Loucy (cell line): ENCODE results near the gene SEMA5A.

Source experiments
- H2AFZ ChIP-seq: fragments of 200-600 bp; sonication (generic); 2 replicates; pipeline ENCODE4 v1.6.0; 2016; ENCODE audit warnings: antibody characterized with exemption, mild to moderate bottlenecking, low read length, moderate library complexity
- H3F3A ChIP-seq: fragments of 200-600 bp; 2 replicates; pipeline ENCODE4 v1.6.0; 2016; ENCODE audit warnings: antibody characterized with exemption, low read depth, mild to moderate bottlenecking
- H3K27me3 ChIP-seq: fragments of 200-600 bp; sonication (generic); 2 replicates; pipeline ENCODE4 v1.6.1; 2014; ENCODE audit warnings: low read length, mild to moderate bottlenecking; ENCODE audit not compliant: insufficient read depth, poor library complexity, severe bottlenecking
- H3K36me3 ChIP-seq: fragments of 200-600 bp; sonication (generic); 2 replicates; pipeline ENCODE4 v1.6.1; 2016; ENCODE audit warnings: low read length; ENCODE audit not compliant: insufficient read depth
- H3K4me1 ChIP-seq: fragments of 200-600 bp; sonication (generic); 2 replicates; pipeline ENCODE4 v1.5.1; 2014; ENCODE audit warnings: low read length, mild to moderate bottlenecking; ENCODE audit not compliant: insufficient read depth, poor library complexity, severe bottlenecking
- H3K4me2 ChIP-seq: fragments of 200-600 bp; sonication (generic); 2 replicates; pipeline ENCODE4 v1.6.0; 2014; ENCODE audit warnings: antibody characterized with exemption, low read length, low read depth, mild to moderate bottlenecking; ENCODE audit not compliant: poor library complexity, severe bottlenecking
- H3K4me3 ChIP-seq: fragments of 200-600 bp; sonication (generic); 2 replicates; pipeline ENCODE4 v1.5.1; 2014; ENCODE audit warnings: low read length, mild to moderate bottlenecking, mixed read lengths; ENCODE audit not compliant: poor library complexity, severe bottlenecking
- H3K79me2 ChIP-seq: fragments of 200-600 bp; sonication (generic); 2 replicates; pipeline ENCODE4 v1.6.1; 2014; ENCODE audit warnings: low read length; ENCODE audit not compliant: insufficient read depth
- H3K9ac ChIP-seq: fragments of 200-600 bp; sonication (generic); 2 replicates; pipeline ENCODE4 v1.6.0; 2014; ENCODE audit warnings: mild to moderate bottlenecking, low read depth, low read length, moderate library complexity; ENCODE audit not compliant: poor library complexity, severe bottlenecking
- H3K9me2 ChIP-seq: fragments of 200-600 bp; sonication (generic); replicated peaks from 2 replicates; pipeline ENCODE4 v1.6.1; 2016; ENCODE audit warnings: low read depth, low read length, mixed read lengths
- H3K9me3 ChIP-seq: fragments of 200-600 bp; sonication (generic); 2 replicates; pipeline ENCODE4 v1.6.1; 2014; ENCODE audit warnings: mild to moderate bottlenecking, antibody characterized with exemption, low read length, low read depth; ENCODE audit not compliant: insufficient read depth
- H4K20me1 ChIP-seq: fragments of 200-600 bp; sonication (generic); 2 replicates; pipeline ENCODE4 v1.6.0; 2014; ENCODE audit warnings: antibody characterized with exemption, low read length, mild to moderate bottlenecking; ENCODE audit not compliant: insufficient read depth, poor library complexity, severe bottlenecking
- EZH2phosphoT487 ChIP-seq: fragments of 200-600 bp; IDR thresholded peaks from 2 replicates; pipeline ENCODE4 v1.6.1; 2018; ENCODE audit warnings: antibody characterized with exemption, mild to moderate bottlenecking, moderate library complexity, borderline replicate concordance
- TF ChIP-seq, protein P1 (sequence below): fragments of 200-600 bp; sonication (generic); conservative IDR thresholded peaks from 2 replicates; pipeline ENCODE4 v1.5.1; 2014; ENCODE audit warnings: mild to moderate bottlenecking, antibody characterized with exemption, low read length

The SEMA5A gene

DNA sequence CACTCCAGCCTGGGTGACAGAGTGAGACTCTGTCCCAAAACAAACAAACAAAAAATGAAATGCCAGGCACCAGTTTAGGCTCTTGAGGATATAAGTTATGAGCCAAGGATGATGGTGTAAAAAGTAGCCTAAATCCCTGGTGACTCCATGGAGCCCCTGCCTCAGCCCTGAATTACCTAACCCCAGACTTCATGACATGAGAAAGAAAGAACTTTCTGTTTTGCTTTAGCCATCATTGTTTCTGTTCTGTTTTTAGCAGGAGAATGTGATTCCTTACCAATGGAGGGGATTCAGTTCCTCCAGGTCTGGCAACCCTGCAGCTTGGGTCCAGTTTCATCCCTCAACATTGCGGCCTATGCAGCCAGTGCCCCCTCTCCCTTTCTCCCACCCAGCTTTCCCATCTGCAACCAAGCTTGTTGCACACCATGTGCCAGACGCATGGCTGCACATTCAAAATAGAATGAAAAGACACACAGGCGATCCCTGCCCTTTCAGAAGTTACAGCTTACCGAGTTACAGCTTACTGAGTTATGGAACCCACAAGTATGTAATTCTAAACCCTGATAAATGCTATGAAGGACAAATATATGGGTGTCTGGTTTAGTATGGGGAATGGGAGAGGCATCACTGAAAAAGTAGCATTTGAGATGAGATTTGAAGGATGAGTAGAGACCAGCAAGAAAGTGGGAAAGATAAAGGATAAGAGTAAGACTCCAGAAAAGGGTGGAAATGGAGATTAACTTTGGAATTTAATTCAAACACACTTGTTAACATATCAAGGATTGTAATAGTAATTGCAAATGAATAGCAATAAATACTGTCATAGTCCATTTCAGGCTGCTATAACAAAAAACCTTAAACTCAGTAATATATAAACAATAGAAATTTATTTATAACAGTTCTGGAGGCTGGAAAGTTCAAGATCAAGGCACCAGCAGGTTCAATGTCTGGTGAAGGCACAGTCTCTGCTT is 6.0 kb upstream of the SEMA5A start:
- H3K27me3 ChIP-seq, result no peaks in the 10 kb centered on the region
- H4K20me1 ChIP-seq, result no peaks in the 10 kb centered on the region
- no peaks in the 10 kb centered on the region for H3K4me1 ChIP-seq
- H3K9ac ChIP-seq, result no peak overlapping the region
- H3K4me2 ChIP-seq, result no peak overlapping the region
- no peaks in the 10 kb centered on the region for H3K9me2 ChIP-seq
- TF ChIP-seq, protein P1, sequence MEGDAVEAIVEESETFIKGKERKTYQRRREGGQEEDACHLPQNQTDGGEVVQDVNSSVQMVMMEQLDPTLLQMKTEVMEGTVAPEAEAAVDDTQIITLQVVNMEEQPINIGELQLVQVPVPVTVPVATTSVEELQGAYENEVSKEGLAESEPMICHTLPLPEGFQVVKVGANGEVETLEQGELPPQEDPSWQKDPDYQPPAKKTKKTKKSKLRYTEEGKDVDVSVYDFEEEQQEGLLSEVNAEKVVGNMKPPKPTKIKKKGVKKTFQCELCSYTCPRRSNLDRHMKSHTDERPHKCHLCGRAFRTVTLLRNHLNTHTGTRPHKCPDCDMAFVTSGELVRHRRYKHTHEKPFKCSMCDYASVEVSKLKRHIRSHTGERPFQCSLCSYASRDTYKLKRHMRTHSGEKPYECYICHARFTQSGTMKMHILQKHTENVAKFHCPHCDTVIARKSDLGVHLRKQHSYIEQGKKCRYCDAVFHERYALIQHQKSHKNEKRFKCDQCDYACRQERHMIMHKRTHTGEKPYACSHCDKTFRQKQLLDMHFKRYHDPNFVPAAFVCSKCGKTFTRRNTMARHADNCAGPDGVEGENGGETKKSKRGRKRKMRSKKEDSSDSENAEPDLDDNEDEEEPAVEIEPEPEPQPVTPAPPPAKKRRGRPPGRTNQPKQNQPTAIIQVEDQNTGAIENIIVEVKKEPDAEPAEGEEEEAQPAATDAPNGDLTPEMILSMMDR, result no peak
- no peak for TF ChIP-seq EZH2phosphoT487
- H3K4me3 ChIP-seq, result no peak overlapping the region
- no peaks in the 10 kb centered on the region for H3K79me2 ChIP-seq
- no peaks in the 10 kb centered on the region for H3K9me3 ChIP-seq
- H3F3A ChIP-seq, result no peaks in the 10 kb centered on the region
- no peak overlapping the region for H2AFZ ChIP-seq
- H3K36me3 ChIP-seq, result no peaks in the 10 kb centered on the region

DNA sequence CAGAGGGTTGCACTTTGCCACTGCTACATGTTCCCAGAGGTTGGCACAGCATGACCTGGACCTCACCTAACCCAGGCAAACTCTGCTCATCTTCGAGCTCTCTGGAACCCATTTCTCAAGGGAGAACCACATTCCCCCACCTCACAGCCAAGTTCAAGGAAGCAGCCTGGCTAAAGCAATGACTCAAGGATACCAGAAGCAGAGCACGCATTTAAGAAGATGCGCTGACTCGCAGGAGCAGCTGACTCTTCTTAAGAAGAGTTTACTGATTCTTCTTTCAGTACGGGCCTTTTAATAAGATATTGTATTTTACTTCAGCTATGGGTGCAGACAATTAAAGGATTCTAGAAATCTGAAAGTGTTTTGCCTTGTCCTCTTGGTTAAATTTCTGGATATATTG is 4.1 kb upstream of the SEMA5A start:
- TF ChIP-seq EZH2phosphoT487, result no peak
- H3F3A ChIP-seq, result no peaks in the 10 kb centered on the region
- no peaks in the 10 kb centered on the region for H3K4me1 ChIP-seq
- no peaks in the 10 kb centered on the region for H3K36me3 ChIP-seq
- H3K4me2 ChIP-seq, result no peak overlapping the region
- H3K79me2 ChIP-seq, result no peaks in the 10 kb centered on the region
- H3K4me3 ChIP-seq, result no peak overlapping the region
- no peak overlapping the region for H3K9ac ChIP-seq
- no peaks in the 10 kb centered on the region for H4K20me1 ChIP-seq
- no peaks in the 10 kb centered on the region for H3K9me3 ChIP-seq
- H3K9me2 ChIP-seq, result no peaks in the 10 kb centered on the region
- no peaks in the 10 kb centered on the region for H3K27me3 ChIP-seq
- H2AFZ ChIP-seq, result no peak overlapping the region

DNA sequence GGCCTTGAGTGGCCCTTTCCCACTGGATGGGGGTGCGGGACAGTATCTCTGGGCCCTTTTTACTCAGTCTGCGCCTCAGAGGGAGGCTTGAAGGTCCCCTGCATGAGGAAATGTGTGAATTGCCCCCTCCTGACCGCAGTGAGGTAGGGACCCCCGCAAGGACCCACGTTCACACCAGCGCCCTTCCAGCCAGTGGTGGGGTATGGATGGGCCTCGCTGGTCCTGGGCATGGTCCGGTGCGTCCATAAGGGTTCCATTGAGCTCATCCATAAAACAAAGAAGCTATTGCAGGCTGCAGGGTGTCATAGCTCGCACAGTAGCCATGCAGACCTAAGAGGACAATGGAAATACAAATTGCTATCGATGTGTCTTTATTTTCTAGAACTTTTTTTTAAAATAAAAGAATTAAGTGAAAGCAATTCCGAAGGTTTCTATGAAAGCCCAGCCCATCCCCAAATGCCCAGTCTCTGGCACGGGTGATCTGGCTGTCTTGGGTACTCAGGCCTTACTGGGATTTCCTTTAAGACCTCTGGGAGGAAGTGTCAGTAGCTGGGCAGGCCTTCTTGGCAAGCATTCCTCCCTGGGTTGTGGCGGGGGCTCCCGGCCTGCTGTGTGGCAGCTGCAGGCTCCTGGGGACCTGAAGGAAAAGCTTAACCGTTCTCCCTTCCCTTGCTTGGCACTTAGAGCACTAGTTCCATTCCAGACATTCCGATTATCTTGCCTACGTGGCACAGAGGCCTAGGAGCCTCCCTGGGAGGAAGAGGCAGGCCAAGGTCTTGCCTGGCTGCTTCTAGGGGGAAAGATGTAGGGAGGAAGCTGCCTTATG is 1.5 kb upstream of the SEMA5A start:
- no peaks in the 10 kb centered on the region for H3K36me3 ChIP-seq
- H2AFZ ChIP-seq, result no peak overlapping the region
- no peak for TF ChIP-seq EZH2phosphoT487
- TF ChIP-seq, protein P1, result no peak
- no peaks in the 10 kb centered on the region for H3F3A ChIP-seq
- no peaks in the 10 kb centered on the region for H3K79me2 ChIP-seq
- no peaks in the 10 kb centered on the region for H3K9me2 ChIP-seq
- H3K9ac ChIP-seq, result no peak overlapping the region
- no peaks in the 10 kb centered on the region for H3K9me3 ChIP-seq
- H4K20me1 ChIP-seq, result no peaks in the 10 kb centered on the region
- no peak overlapping the region for H3K4me2 ChIP-seq
- H3K4me1 ChIP-seq, result no peaks in the 10 kb centered on the region
- H3K4me3 ChIP-seq, result no peak overlapping the region
- no peaks in the 10 kb centered on the region for H3K27me3 ChIP-seq
